GM18526 (cell line): Measurements from ENCODE around the gene ATG5.

Experiments used
- POLR2A ChIP-seq: IDR thresholded peaks from 3 replicates; pipeline ENCODE4 v1.6.1; 2011; ENCODE audit not compliant: insufficient read length; ENCODE audit errors: extremely low read depth

ATG5 gene

DNA sequence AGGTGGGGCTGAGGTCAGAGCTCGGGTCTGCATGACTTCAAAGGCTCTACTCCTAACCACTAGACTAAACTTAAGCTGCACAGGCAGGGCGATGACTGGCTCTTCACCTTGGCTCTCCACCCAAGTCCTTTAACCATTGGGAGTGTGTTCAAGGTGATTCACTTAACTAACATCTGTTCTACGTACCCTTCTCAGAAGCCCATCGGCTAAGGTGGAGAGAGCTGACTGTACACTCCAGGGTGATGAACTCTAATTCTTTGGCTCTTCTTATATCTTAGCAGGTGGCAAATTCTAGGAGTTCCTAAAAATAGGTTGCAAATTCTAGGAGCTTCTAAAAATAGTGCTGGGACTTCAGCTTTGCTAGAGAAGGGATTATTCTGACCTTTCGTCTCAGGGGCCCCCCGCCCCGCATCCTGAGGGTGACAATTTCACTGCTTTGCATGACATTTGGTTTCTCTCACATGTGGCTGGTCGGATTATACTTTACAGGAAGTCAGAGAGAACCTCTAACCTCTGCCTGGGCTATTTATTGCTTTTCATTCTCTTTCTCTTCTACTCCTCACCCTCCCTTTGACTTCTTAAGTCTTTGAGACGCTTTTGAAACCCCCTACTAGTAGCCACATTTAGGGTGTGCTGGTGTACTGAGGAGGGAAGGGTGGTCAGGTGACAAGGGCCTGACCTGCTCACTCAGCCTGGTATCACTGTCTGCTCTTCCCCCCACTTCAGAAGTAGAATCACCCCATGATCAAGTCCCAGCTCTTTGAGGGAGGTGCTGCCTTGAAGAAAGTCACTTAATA lies 183.9 kb downstream of the ATG5 start:
- TF ChIP-seq POLR2A, result peak; percentile 31

DNA sequence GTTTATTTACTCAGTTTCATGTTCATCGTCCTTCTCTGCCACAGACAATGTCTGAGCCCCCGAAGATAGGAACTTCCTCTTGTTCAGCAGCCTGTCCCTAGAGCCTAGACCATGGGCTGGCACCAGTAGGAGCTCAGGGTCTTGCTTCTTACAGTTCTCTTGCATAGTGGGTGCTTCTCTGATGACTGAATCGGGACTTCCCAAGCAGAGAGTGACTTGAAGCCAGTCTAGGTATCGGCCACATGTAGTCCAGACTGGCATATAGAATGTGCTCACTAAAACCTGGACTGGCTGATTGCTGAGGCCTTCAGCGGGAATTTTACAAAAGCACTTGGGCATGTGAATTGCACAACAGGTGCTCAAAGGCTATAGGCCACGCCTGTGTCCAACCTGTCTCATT lies 187.4 kb downstream of the ATG5 start:
- TF ChIP-seq POLR2A, result no peak

DNA sequence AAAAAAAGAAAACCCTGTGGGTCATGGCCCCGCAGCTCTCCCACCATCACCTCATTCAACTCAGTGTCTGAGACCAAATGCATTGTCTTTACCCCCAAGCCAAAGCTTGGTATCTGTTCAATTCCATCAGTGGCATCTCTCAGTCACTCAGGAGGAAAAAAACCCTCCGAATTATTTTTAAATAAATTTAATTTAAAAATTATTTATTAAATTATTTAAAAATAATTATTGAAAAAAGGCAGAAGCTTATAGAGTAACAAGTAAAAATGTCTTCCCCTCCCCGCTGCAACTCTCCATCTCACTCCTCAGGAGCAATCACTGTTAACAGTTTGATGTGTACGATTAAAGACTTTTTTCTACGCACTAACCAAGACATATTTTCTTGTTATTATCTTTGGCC lies 188.7 kb downstream of the ATG5 start:
- no peak for TF ChIP-seq POLR2A

DNA sequence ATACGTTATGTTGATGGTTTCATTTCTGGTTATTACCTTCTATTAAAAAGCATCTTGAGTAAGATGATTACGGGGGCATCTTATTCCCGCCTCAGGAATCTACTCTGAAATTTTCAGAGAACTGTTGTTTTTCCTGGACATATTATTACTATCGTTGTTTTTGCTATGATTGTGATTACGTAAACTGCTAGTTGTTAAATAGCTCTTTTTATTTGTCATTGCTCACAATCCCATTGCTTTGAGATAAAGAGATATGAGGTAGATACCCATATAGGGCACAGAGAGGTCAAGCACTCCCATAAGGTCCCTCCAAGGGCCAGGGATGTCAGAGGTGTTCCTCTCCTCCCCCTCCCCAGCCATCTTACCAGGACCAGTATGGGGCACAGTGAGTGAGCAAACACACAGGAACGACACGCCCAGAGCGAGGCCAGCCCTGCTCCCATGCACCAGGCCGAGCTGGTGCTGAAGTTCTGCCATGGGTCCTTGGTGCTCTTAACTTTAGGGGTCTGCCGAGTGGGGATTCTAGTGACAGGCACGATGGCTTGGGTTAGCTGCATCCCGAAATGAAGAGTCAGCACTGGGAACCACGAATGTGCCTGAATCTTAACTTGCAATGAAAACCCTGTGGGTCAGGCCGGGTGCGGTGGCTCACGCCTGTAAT lies 189.5 kb downstream of the ATG5 start:
- no peak for TF ChIP-seq POLR2A

DNA sequence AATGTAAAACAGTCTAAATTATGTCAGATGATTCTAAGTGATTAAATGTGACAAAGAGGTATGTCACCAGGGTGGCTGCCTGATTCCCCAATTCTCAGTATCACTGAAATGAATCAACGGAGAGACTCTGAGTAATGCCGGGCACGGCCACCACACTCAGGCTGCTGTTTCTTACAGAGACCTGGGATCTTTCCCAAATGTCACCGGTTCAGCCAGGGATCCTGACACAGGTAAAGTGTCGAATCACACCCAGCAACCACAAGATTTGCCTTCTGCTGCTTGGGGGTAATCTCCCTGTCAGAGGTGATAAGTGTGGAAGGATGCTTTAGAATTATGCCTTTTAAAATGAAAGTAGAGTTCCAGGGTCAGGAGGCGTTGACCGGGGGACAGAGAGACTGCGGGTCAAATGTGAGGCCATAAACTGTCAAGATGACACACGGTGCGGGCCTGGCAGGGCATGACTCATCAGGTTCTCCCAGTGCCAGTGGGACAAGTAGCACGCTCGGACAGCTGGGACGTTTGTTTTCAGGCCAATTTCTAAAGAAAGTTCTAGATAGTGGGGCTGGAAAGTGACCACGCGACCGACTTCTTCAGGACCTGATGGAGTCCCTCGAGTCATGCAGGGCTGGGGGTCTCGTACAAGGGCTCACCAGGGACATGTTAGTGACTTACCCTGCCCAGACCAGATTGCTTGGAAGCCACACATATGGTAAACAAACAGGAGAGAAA lies 190.5 kb downstream of the ATG5 start:
- TF ChIP-seq POLR2A, result no peak
